PFSK-1 (cell line): ENCODE data around the gene RGS6.

ENCODE experiments used
- FOXP2 ChIP-seq: optimal IDR thresholded peaks from 2 replicates; pipeline ENCODE3; 2011; ENCODE audit warnings: borderline replicate concordance, control low read depth, inconsistent platforms; ENCODE audit not compliant: insufficient read depth; ENCODE audit errors: extremely low read length, extremely low read depth
- POLR2AphosphoS5 ChIP-seq: IDR thresholded peaks from 2 replicates; pipeline ENCODE4 v1.6.1; 2012; ENCODE audit warnings: low read depth, mild to moderate bottlenecking, control low read depth, low read length, moderate library complexity
- SIN3A ChIP-seq: IDR thresholded peaks from 2 replicates; pipeline ENCODE4 v1.6.1; 2012; ENCODE audit warnings: mild to moderate bottlenecking, low read length, moderate library complexity, borderline replicate concordance; ENCODE audit not compliant: insufficient read depth
- TAF1 ChIP-seq: IDR thresholded peaks from 2 replicates; pipeline ENCODE4 v1.6.1; 2012; ENCODE audit warnings: low read length, control low read depth, borderline replicate concordance; ENCODE audit not compliant: insufficient read depth
- TF ChIP-seq, protein P1 (sequence below), 2 experiments: IDR thresholded peaks; 2 replicates each; pipeline versions ENCODE4 v1.6.1 to v1.8.0; 2011 to 2012; ENCODE audit warnings: low read depth in 2 of 2, low read length in 2 of 2, control low read depth in 1 of 2, inconsistent platforms in 1 of 2, mild to moderate bottlenecking in 1 of 2, moderate library complexity in 1 of 2; ENCODE audit not compliant: insufficient read depth in 1 of 2

RGS6 gene

DNA sequence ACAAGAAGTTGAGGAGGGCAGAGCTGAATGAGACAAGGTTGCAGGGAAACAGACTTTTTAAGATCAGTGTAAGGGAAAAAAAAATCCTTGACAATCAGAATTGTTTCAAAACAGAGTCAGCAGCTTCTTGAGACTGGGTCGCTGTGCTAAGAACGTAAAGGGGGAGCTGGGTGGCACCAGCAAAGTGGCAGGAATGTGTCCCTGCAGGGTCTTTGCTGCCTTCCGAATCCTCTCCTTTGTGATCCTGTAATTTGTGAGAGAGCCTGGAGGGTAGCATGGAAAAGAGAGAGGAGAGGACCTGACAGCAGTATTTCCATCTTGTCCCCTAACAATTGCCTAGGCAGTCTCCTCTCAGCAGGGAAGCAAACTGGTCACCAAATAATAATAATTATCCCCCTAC, 472.8 kb downstream of the RGS6 start:
- TF ChIP-seq, protein P1, sequence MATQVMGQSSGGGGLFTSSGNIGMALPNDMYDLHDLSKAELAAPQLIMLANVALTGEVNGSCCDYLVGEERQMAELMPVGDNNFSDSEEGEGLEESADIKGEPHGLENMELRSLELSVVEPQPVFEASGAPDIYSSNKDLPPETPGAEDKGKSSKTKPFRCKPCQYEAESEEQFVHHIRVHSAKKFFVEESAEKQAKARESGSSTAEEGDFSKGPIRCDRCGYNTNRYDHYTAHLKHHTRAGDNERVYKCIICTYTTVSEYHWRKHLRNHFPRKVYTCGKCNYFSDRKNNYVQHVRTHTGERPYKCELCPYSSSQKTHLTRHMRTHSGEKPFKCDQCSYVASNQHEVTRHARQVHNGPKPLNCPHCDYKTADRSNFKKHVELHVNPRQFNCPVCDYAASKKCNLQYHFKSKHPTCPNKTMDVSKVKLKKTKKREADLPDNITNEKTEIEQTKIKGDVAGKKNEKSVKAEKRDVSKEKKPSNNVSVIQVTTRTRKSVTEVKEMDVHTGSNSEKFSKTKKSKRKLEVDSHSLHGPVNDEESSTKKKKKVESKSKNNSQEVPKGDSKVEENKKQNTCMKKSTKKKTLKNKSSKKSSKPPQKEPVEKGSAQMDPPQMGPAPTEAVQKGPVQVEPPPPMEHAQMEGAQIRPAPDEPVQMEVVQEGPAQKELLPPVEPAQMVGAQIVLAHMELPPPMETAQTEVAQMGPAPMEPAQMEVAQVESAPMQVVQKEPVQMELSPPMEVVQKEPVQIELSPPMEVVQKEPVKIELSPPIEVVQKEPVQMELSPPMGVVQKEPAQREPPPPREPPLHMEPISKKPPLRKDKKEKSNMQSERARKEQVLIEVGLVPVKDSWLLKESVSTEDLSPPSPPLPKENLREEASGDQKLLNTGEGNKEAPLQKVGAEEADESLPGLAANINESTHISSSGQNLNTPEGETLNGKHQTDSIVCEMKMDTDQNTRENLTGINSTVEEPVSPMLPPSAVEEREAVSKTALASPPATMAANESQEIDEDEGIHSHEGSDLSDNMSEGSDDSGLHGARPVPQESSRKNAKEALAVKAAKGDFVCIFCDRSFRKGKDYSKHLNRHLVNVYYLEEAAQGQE (IDR thresholded peaks at IDR 0.05; ENCODE audit: insufficient read depth in 1 of 2, low read depth in 2 of 2, low read length in 2 of 2), result no peak
- TF ChIP-seq TAF1, result no peak
- no peak for TF ChIP-seq POLR2AphosphoS5

DNA sequence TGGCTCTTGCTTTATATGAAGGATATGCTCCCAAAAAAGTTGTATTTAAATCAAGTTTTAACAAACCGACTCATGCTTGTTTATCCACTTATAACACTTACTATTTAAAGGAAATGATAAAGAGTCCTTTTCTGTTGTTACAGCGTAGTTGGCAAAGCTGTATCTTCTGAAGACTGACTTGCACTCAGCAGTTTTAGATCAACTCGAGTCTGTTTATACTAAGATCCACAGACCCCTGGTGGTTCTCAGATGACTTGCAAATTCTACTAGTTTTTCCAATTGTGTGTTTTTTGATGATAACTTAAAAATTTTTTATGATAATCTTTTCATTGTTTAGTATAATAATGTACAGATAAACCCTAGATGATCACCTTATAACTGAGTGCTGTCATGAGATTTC, 475.8 kb downstream of the RGS6 start:
- TF ChIP-seq SIN3A (no peak), POLR2AphosphoS5 (no peak), FOXP2 (no peak), TAF1 (no peak)
- TF ChIP-seq, protein P1 (IDR thresholded peaks at IDR 0.05; ENCODE audit: insufficient read depth in 1 of 2, low read depth in 2 of 2, low read length in 2 of 2), result no peak

DNA sequence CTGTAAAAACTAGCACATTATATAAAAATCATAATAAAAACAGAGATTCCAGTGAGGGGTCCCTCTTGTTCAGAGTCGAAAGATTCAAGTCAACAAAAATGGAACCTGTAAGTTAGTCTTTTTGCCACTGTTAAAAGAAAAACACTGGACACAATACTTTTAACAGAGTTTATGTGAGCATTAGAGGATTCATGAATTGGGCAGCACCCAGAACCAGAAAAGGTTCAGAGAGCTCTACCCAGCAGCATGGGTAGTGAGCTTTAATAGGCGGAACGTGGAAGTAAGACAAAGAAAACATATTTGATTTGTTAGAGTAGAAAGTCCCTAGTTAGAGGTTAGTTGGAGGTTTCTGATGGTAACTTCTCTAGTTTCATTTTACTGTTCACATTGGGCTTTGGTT, 476.8 kb downstream of the RGS6 start:
- TF ChIP-seq POLR2AphosphoS5 (no peak), TAF1 (no peak), FOXP2 (no peak), SIN3A (no peak)
- TF ChIP-seq, protein P1 (IDR thresholded peaks at IDR 0.05; ENCODE audit: insufficient read depth in 1 of 2, low read depth in 2 of 2, low read length in 2 of 2), result no peak

DNA sequence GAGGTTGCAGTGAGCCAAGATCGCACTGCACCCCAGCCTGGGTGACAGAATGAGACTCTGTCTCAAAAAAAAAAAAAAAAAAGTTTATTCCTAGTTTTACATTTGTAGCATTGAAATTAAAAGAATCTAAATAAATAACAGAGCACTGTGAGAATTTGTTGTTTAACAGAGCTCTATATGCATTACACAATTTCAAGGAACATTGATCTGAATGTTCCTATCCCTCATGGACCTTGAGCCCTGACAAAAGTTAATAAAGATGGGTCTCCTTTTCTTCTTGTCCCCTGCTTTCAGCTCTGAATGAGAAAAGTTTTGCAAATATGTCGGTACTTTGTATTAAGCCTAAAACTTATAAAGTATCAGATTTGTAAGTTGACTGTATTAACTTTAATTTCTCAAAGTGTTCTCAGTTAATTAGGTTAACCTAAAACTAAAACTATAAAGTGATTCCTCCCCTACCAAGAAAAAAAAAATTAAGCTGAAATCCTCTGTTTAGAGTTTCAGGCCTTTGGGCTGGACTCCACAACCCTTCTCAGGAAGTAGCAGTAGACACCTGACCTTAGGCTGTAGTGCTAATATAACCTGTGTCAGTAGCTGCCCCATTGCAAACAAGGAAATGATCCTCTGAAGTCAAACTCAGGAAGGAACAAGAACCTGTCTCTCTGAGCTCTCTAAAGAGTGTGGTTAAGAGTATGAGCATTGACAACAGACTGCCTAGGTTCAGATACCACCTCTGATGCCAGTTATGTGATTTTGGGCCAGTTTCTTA, 484.0 kb downstream of the RGS6 start:
- no peak for TF ChIP-seq TAF1
- TF ChIP-seq FOXP2, result no peak
- TF ChIP-seq SIN3A, result no peak
- TF ChIP-seq POLR2AphosphoS5, result no peak
- TF ChIP-seq, protein P1 (IDR thresholded peaks at IDR 0.05; ENCODE audit: insufficient read depth in 1 of 2, low read depth in 2 of 2, low read length in 2 of 2), result no peak
